B cell (primary cell): ENCODE results near the gene TMEM163. TPM values are rescaled to one million over a fixed set of nuclear protein-coding genes. Genes with fewer than 3 reads are reported as not detected.

Experiments
- ATAC-seq: fragments of 200-7000 bp; cut with Tn5 transposase; one replicate; pipeline ENCODE4 v1.10.0; 2021; ENCODE audit warnings: low read depth, mild to moderate bottlenecking, moderate number of reproducible peaks, moderate library complexity
- CTCF ChIA-PET: fragments of 350-600 bp; sonication (Branson Sonifier 250); formaldehyde crosslinking; loops from one replicate; lab custom pipeline; 2021; ENCODE audit warnings: antibody characterized with exemption, inconsistent platforms; lab: Charles Lee
- POLR2A ChIA-PET: fragments of 350-600 bp; sonication (Branson Sonifier 250); formaldehyde crosslinking; loops from one replicate; lab custom pipeline; 2021; ENCODE audit warnings: antibody characterized with exemption; lab: Charles Lee
- DNase-seq: peaks from one replicate; pipeline ENCODE4 v3.0.0; 2013
- H2AFZ ChIP-seq: 2 replicates; pipeline ENCODE4 v1.6.1; 2012; ENCODE audit warnings: mild to moderate bottlenecking, low read depth, low read length; ENCODE audit not compliant: insufficient read depth, poor library complexity, severe bottlenecking
- H3K27ac ChIP-seq, 2 donors: 1 replicate in 1 of 2; 2 replicates in 1 of 2; pipeline ENCODE4 v1.5.1; 2012 to 2013; ENCODE audit warnings: low read length in 2 of 2, mild to moderate bottlenecking in 2 of 2, moderate library complexity in 1 of 2
- H3K27me3 ChIP-seq, 4 experiments: fragments of 200-600 bp in 1 of 4; sonication (generic) in 1 of 4; replicated peaks in 1 of 4; 1 replicate in 2 of 4; 2 replicates in 2 of 4; pipeline versions ENCODE4 v1.6.1 to v1.7.0; 2013 to 2016; ENCODE audit warnings: low read length in 3 of 4, mild to moderate bottlenecking in 2 of 4, mixed read lengths in 1 of 4, moderate library complexity in 1 of 4; ENCODE audit not compliant: insufficient read depth in 4 of 4, control insufficient read depth in 3 of 4; ENCODE audit errors: control extremely low read depth in 1 of 4
- H3K36me3 ChIP-seq, 2 experiments: replicated peaks in 1 of 2; 1 replicate in 1 of 2; 2 replicates in 1 of 2; pipeline versions ENCODE4 v1.6.1 to v1.7.1; 2013; ENCODE audit warnings: low read length in 1 of 2; ENCODE audit not compliant: insufficient read depth in 2 of 2, control insufficient read depth in 1 of 2; ENCODE audit errors: control extremely low read depth in 1 of 2, extremely low read depth in 1 of 2
- H3K4me1 ChIP-seq, 2 donors: fragments of 200-600 bp in 1 of 2; sonication (generic) in 1 of 2; 1 replicate in 1 of 2; 2 replicates in 1 of 2; pipeline versions ENCODE4 v1.5.1 to v1.6.1; 2013 to 2017; ENCODE audit warnings: low read length in 2 of 2; ENCODE audit not compliant: control insufficient read depth in 2 of 2, insufficient read depth in 2 of 2
- H3K4me2 ChIP-seq: replicated peaks from 2 replicates; pipeline ENCODE3; 2012; ENCODE audit warnings: mild to moderate bottlenecking, low read depth, low read length; ENCODE audit not compliant: poor library complexity, severe bottlenecking
- H3K4me3 ChIP-seq, 5 experiments: fragments of 200-600 bp in 1 of 5; sonication (generic) in 1 of 5; 1 replicate in 3 of 5; 2 replicates in 2 of 5; pipeline versions ENCODE4 v1.5.1 to v1.7.0; 2011 to 2016; ENCODE audit warnings: low read length in 4 of 5, mild to moderate bottlenecking in 4 of 5, low read depth in 2 of 5, control low read depth in 1 of 5, moderate library complexity in 1 of 5; ENCODE audit not compliant: insufficient read depth in 1 of 5; ENCODE audit errors: control extremely low read depth in 1 of 5, extremely low read depth in 1 of 5
- H3K79me2 ChIP-seq: fragments of 200-600 bp; sonication (generic); one replicate; pipeline ENCODE4 v1.6.0; 2016; ENCODE audit warnings: low read length; ENCODE audit not compliant: control insufficient read depth, insufficient read depth
- H3K9ac ChIP-seq: fragments of 200-600 bp; sonication (generic); 2 replicates; pipeline ENCODE4 v1.6.1; 2017; ENCODE audit warnings: mild to moderate bottlenecking, low read length, moderate library complexity
- H3K9me3 ChIP-seq, 3 donors: one replicate each; pipeline versions ENCODE4 v1.6.1 to v1.7.1; 2013; ENCODE audit warnings: low read length in 2 of 3; ENCODE audit not compliant: control insufficient read depth in 2 of 3, insufficient read depth in 1 of 3; ENCODE audit errors: control extremely low read depth in 1 of 3
- H4K20me1 ChIP-seq: 2 replicates; pipeline ENCODE4 v1.6.0; 2012; ENCODE audit warnings: mild to moderate bottlenecking, low read length; ENCODE audit not compliant: insufficient read depth, control insufficient read depth, poor library complexity, severe bottlenecking
- H3K27ac Mint-ChIP-seq: one replicate; pipeline ENCODE4 v1.8.0; 2021; ENCODE audit warnings: mixed read lengths
- H3K27me3 Mint-ChIP-seq: one replicate; pipeline ENCODE4 v1.8.0; 2021; ENCODE audit warnings: mixed read lengths
- H3K4me1 Mint-ChIP-seq: one replicate; pipeline ENCODE4 v1.8.0; 2021; ENCODE audit warnings: mixed read lengths
- H3K4me3 Mint-ChIP-seq: one replicate; pipeline ENCODE4 v1.8.0; 2021; ENCODE audit warnings: mixed read lengths
- H3K9me3 Mint-ChIP-seq: one replicate; pipeline ENCODE4 v1.8.0; 2022; ENCODE audit warnings: mixed read lengths; ENCODE audit not compliant: insufficient read depth
- CTCF ChIP-seq: fragments of 200-600 bp; IDR thresholded peaks from one replicate; pipeline ENCODE4 v1.8.0; 2022; ENCODE audit warnings: antibody characterized with exemption, mild to moderate bottlenecking
- EZH2 ChIP-seq: IDR thresholded peaks from 2 replicates; pipeline ENCODE4 v1.6.1; 2012; ENCODE audit warnings: borderline replicate concordance, low read depth, mild to moderate bottlenecking, moderate library complexity, low read length; ENCODE audit not compliant: insufficient read depth, poor library complexity, severe bottlenecking
- WGBS: methylation state at CpG from one replicate; pipeline ENCODE4 v1.1.5; 2013; ENCODE audit warnings: missing lambda C conversion rate; ENCODE audit not compliant: insufficient coverage; 5-methylcytosine and 5-hydroxymethylcytosine counted together
- intact Hi-C: fragments of 100-400 bp; cut with micrococcal nuclease; formaldehyde crosslinking; loops from one replicate; pipeline ENCODE4 v1.10.0; 2022
- polyA plus RNA-seq: library from polyadenylated mRNA; depleted of rRNA; stranded (reverse); fragments of >200 nt; gene quantifications from 2 replicates; pipeline ENCODE4 v1.2.3, GENCODE V29; 2012
- total RNA-seq, 2 donors: library from RNA; stranded (reverse); fragments of 120-200 nt in 1 of 2; gene quantifications; 1 replicate in 1 of 2; 2 replicates in 1 of 2; pipeline versions ENCODE4 v1.2.3 to v1.2.4, GENCODE V29; 2013 to 2022

The TMEM163 gene
- total and polyA plus RNA-seq, 2 donors (not counting 1 experiment from before 2014, with no cell fraction given): 2.6 to 5.6 TPM

GRCh38 chr2:134411828-134412638 is 306.8 kb downstream of the TMEM163 start:
- Mint-ChIP-seq H3K9me3 (no peaks in the 10 kb centered on the region), H3K4me1 (peaks cover 49% of the 10 kb centered on the region), H3K27ac (peak overlapping the region; percentile 86), H3K27me3 (no peaks in the 10 kb centered on the region), H3K4me3 (peak overlapping the region; percentile 59)
- TF ChIP-seq CTCF (peak; percentile 81), EZH2 (no peak)
- Histone ChIP-seq H4K20me1 (peaks cover 30% of the 10 kb centered on the region), H3K4me2 (peak overlapping the region; percentile 54), H2AFZ (peak overlapping the region; percentile 50), H3K4me1 (peaks cover 45 to 50% of the 10 kb centered on the region in 2 donors), H3K79me2 (peaks cover 47% of the 10 kb centered on the region), H3K36me3 (peaks cover 0 to 43% of the 10 kb centered on the region in 2 experiments), H3K9me3 (no peaks in the 10 kb centered on the region), H3K27me3 (no peaks in the 10 kb centered on the region), H3K4me3 (peak overlapping the region in 2 of 5 experiments; percentile 6 to 18), H3K27ac (peak overlapping the region; percentile 64 to 74), H3K9ac (peak overlapping the region; percentile 29)
- peak; percentile 93 for ATAC-seq
- CTCF ChIA-PET: interaction anchor here (0.5 to 9.7 kb wide), 86 partner anchors 9 to 568 kb away, joined by 3 to 398 read pairs (median 5); partner anchors contain the start of gene MGAT5
- POLR2A ChIA-PET: interaction anchor here (0.5 to 1.6 kb wide), 6 partner anchors 151 to 525 kb away, joined by 3 to 23 read pairs (median 4); no protein-coding TSS in a partner anchor
- DNase-seq: peak; percentile 89
- intact Hi-C loops: loop anchor here (1.0 to 5.0 kb wide), 6 partner anchors 137 to 526 kb away; no protein-coding TSS in a partner anchor
- 9% methylated on average over 5 of the region's 8 CpGs for WGBS
